Right atrium auricular region (tissue), 2 donors: ENCODE measurements around the gene UBE2E1. TPM values are rescaled to one million over a fixed set of nuclear protein-coding genes. Genes with fewer than 3 reads are reported as not detected.
"Not testable (repeated sequence)": the region's sequence is repeated elsewhere in the genome, so short reads cannot be mapped to it uniquely, and the experiment has no call there.

ENCODE experiments used
- DNase-seq: peaks from one replicate; pipeline ENCODE4 v3.0.0-alpha.2; 2019; ENCODE audit warnings: low spot score
- H3K27ac ChIP-seq, 2 donors: fragments of 200-600 bp; sonication (generic); 1 replicate in 1 of 2; 2 replicates in 1 of 2; pipeline ENCODE4 v1.5.1; 2016 to 2019
- H3K27me3 ChIP-seq, 2 donors: fragments of 200-600 bp; sonication (generic); one replicate each; pipeline versions ENCODE4 v1.5.1 to v1.6.0; 2017 to 2019
- H3K36me3 ChIP-seq: fragments of 200-600 bp; sonication (generic); one replicate; pipeline ENCODE4 v1.5.1; 2016
- H3K4me1 ChIP-seq, 2 donors: fragments of 200-600 bp; sonication (generic); one replicate each; pipeline versions ENCODE4 v1.5.1 to v1.6.0; 2017 to 2019
- H3K4me3 ChIP-seq, 2 donors: fragments of 200-600 bp; sonication (generic); 1 replicate in 1 of 2; 2 replicates in 1 of 2; pipeline ENCODE4 v1.5.1; 2017 to 2019; ENCODE audit warnings: mild to moderate bottlenecking in 1 of 2, moderate library complexity in 1 of 2
- H3K9me3 ChIP-seq, 2 donors: fragments of 200-600 bp; sonication (generic); one replicate each; pipeline ENCODE4 v1.5.1; 2019
- CTCF ChIP-seq, 2 donors: fragments of 200-600 bp; sonication (generic); IDR thresholded peaks; one replicate each; pipeline ENCODE4 v1.5.1; 2019; ENCODE audit warnings: antibody characterized with exemption in 2 of 2
- total RNA-seq, 2 donors: library from RNA; depleted of rRNA; stranded (reverse); fragments of >200 nt; gene quantifications; one replicate each; pipeline ENCODE4 v1.1.0, GENCODE V29; 2016

The UBE2E1 gene
- total RNA-seq, 2 donors from 2014 or later, result 30.8 to 41.4 TPM

DNA sequence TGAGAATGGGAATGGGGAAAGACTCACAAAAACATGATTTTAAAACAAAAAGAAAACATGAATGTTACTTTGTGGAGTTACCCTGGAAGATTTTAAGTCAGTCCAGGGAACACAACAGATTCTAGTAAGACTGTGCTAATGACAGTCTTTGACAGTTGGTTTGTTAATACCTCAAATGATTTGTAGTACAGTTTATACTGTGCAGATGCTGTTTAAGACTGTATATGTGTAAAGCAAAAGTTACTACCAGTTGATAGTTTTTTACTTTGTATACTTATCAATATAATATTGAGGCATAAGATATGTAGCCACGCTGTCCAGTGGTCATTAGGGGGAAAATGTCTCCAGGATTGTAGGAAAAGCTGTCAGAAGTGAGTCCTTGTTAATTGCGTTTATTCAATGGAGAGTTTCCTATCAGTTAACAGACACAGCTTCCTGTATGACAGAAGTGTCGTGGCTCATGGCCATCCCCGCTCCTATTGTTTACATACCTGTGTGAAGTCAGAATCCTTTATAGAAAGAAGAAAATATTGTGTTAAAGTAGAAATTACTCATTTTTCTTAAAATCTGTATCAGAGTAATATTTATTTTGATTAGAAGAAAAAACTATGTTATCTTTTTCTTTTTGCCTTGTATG is 75.1 kb downstream of the UBE2E1 start:
- no peaks in the 10 kb centered on the region for H3K9me3 ChIP-seq
- no peak overlapping the region for H3K27ac ChIP-seq
- H3K27me3 ChIP-seq, result no peaks in the 10 kb centered on the region
- no peak for DNase-seq
- peaks cover 0 to 28% of the 10 kb centered on the region in 2 donors for H3K4me1 ChIP-seq
- no peak for TF ChIP-seq CTCF (IDR thresholded peaks at IDR 0.05)
- peaks cover 4% of the 10 kb centered on the region for H3K36me3 ChIP-seq
- no peak overlapping the region for H3K4me3 ChIP-seq

- H3K27me3 ChIP-seq, H3K9me3 ChIP-seq, H3K36me3 ChIP-seq, H3K27ac ChIP-seq, H3K4me3 ChIP-seq, DNase-seq: not testable (repeated sequence)
- H3K4me1 ChIP-seq, result peaks cover 0 to 17% of the 10 kb centered on the region in 2 donors
Observed at GRCh38 chr3:23881993-23882392, 76.2 kb downstream of the UBE2E1 start.

DNA sequence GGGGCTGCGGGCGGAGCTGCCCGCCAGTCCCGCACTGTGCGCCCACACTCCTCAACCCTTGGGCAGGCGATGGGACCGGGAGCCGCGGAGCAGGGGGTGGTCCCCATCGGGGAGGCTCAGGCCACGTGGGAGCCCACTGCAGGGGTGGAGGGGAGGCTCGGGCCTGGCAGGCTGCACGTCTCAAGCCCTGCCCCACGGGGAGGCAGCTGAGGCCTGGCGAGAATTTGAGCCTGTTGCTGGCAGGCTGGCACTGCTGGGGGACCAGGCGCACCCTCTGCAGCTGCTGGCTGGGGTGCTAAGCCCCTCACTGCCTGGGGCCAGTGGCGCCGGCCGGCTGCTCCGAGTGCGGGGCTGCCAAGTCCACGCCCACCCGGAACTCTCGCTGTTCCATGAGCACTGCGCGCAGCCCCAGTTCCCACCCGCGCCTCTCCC is 76.7 kb downstream of the UBE2E1 start:
- no peak for DNase-seq
- Histone ChIP-seq H3K4me1 (peaks cover 0 to 11% of the 10 kb centered on the region in 2 donors), H3K36me3 (peaks cover 4% of the 10 kb centered on the region), H3K4me3 (no peak overlapping the region), H3K27ac (no peak overlapping the region), H3K9me3 (no peaks in the 10 kb centered on the region), H3K27me3 (no peaks in the 10 kb centered on the region)
- TF ChIP-seq CTCF (IDR thresholded peaks at IDR 0.05), result no peak

DNA sequence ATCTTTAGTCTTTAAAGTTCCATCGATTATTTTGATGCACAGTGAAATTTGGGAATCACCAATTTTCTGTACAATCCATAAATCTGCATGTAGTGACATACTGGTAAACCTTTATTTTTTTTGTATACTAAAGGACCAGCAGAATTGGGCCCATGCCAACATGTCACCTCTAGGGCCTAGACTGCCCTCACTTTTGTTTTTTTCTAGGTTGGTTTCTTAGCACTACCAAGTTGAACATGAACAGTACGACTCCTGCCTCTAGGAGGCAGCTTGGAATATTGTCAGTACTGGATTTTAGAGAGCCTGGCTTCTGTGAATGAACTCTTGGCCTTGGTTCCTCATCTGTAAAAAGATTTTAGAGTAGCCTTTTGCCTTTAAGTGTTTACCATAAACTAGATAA is 78.7 kb downstream of the UBE2E1 start:
- Histone ChIP-seq H3K9me3 (no peaks in the 10 kb centered on the region), H3K36me3 (peaks cover 4% of the 10 kb centered on the region), H3K27ac (no peak overlapping the region), H3K27me3 (no peaks in the 10 kb centered on the region), H3K4me1 (peaks cover 0 to 9% of the 10 kb centered on the region in 2 donors), H3K4me3 (no peak overlapping the region)
- DNase-seq, result no peak
- TF ChIP-seq CTCF (IDR thresholded peaks at IDR 0.05), result peak in 1 of 2 donors; percentile 24

GRCh38 chr3:23885210-23885609 is 79.5 kb downstream of the UBE2E1 start:
- no peaks in the 10 kb centered on the region for H3K9me3 ChIP-seq
- no peak for DNase-seq
- no peak for TF ChIP-seq CTCF (IDR thresholded peaks at IDR 0.05)
- H3K36me3 ChIP-seq, result peaks cover 4% of the 10 kb centered on the region
- H3K27ac ChIP-seq, result no peak overlapping the region
- H3K4me3 ChIP-seq, result no peak overlapping the region
- H3K4me1 ChIP-seq, result peaks cover 0 to 7% of the 10 kb centered on the region in 2 donors
- H3K27me3 ChIP-seq, result no peaks in the 10 kb centered on the region

- no peaks in the 10 kb centered on the region for H3K27me3 ChIP-seq
- no peak overlapping the region for H3K4me3 ChIP-seq
- no peak for DNase-seq
- peaks cover 4% of the 10 kb centered on the region for H3K36me3 ChIP-seq
- no peak overlapping the region for H3K27ac ChIP-seq
- no peak for TF ChIP-seq CTCF (IDR thresholded peaks at IDR 0.05)
- no peaks in the 10 kb centered on the region for H3K4me1 ChIP-seq
- no peaks in the 10 kb centered on the region for H3K9me3 ChIP-seq
Observed at GRCh38 chr3:23886311-23886710, 80.6 kb downstream of the UBE2E1 start.
